Measurements from ENCODE around the gene RASGRF1.

GRCh38 chr15:79078003-79078402, 12.6 kb downstream of the RASGRF1 start:
- TF ChIP-seq CTCF (IDR thresholded peaks at IDR 0.05): no peak
- TF ChIP-seq POLR2A (IDR thresholded peaks at IDR 0.05): no peak

All from adrenal gland (tissue), 5 donors.